ENCODE results near the gene SARM1. TPM values are rescaled to one million over a fixed set of nuclear protein-coding genes. Genes with fewer than 3 reads are reported as not detected.

SARM1 gene
- polyA plus RNA-seq, 1 donor from 2014 or later: 21.6 TPM

- H3K4me2 ChIP-seq (ENCODE audit: low read length): no peak overlapping the region
- H3K27ac ChIP-seq (ENCODE audit: low read length): no peak overlapping the region
Observed at GRCh38 chr17:28324781-28325180, 46.7 kb upstream of the SARM1 start.

GRCh38 chr17:28325211-28325610 lies 46.3 kb upstream of the SARM1 start:
- Histone ChIP-seq H3K27ac (ENCODE audit: low read length) (no peak overlapping the region), H3K79me2 (replicated peaks; ENCODE audit: insufficient read depth, low read length) (peaks cover 38% of the 10 kb centered on the region), H3K9ac (ENCODE audit: low read length) (no peak overlapping the region), H3K36me3 (ENCODE audit: insufficient read depth, low read length) (peaks cover 6% of the 10 kb centered on the region), H3F3A (ENCODE audit: insufficient read depth, low read length, poor library complexity, severe bottlenecking) (no peaks in the 10 kb centered on the region), H3K27me3 (ENCODE audit: insufficient read depth, low read depth, low read length) (no peaks in the 10 kb centered on the region), H4K20me1 (ENCODE audit: insufficient read depth) (no peaks in the 10 kb centered on the region), H3K9me2 (ENCODE audit: insufficient read depth, low read length) (no peaks in the 10 kb centered on the region), H3K9me3 (ENCODE audit: low read length) (no peaks in the 10 kb centered on the region), H2AFZ (ENCODE audit: low read depth, low read length) (no peak overlapping the region), H3K4me3 (ENCODE audit: low read length) (no peak overlapping the region), H3K4me2 (ENCODE audit: low read length) (no peak overlapping the region)
- TF ChIP-seq REST (IDR thresholded peaks at IDR 0.05; ENCODE audit: borderline replicate concordance) (no peak), RAD21 (conservative IDR thresholded peaks at IDR 0.05) (no peak), POLR2AphosphoS5 (IDR thresholded peaks at IDR 0.05) (no peak), EZH2 (IDR thresholded peaks at IDR 0.05; ENCODE audit: borderline replicate concordance, insufficient read depth, low read length, poor library complexity, severe bottlenecking) (no peak), EP300 (conservative IDR thresholded peaks at IDR 0.05; ENCODE audit: poor library complexity, severe bottlenecking) (no peak), MXI1 (conservative IDR thresholded peaks at IDR 0.05; ENCODE audit: poor library complexity, severe bottlenecking) (no peak), SMC3 (conservative IDR thresholded peaks at IDR 0.05; ENCODE audit: poor library complexity) (no peak), CTCF (IDR thresholded peaks at IDR 0.05; ENCODE audit: poor library complexity, severe bottlenecking) (no peak), TAF1 (IDR thresholded peaks at IDR 0.05; ENCODE audit: low read depth) (no peak)

More at GRCh38 chr17:28324781-28325180, 46.7 kb upstream of the SARM1 start:
- H2AFZ ChIP-seq (ENCODE audit: low read depth, low read length): no peak overlapping the region
- no peak overlapping the region for H3K4me3 ChIP-seq (ENCODE audit: low read length)
- H4K20me1 ChIP-seq (ENCODE audit: insufficient read depth): no peaks in the 10 kb centered on the region
- no peaks in the 10 kb centered on the region for H3F3A ChIP-seq (ENCODE audit: insufficient read depth, low read length, poor library complexity, severe bottlenecking)
- H3K9me3 ChIP-seq (ENCODE audit: low read length): no peaks in the 10 kb centered on the region
- H3K36me3 ChIP-seq (ENCODE audit: insufficient read depth, low read length): peaks cover 6% of the 10 kb centered on the region
- peaks cover 42% of the 10 kb centered on the region for H3K79me2 ChIP-seq (replicated peaks; ENCODE audit: insufficient read depth, low read length)
- TF ChIP-seq REST (IDR thresholded peaks at IDR 0.05; ENCODE audit: borderline replicate concordance): no peak
- TF ChIP-seq POLR2AphosphoS5 (IDR thresholded peaks at IDR 0.05): no peak
- no peaks in the 10 kb centered on the region for H3K9me2 ChIP-seq (ENCODE audit: insufficient read depth, low read length)
- peak overlapping the region; percentile 6 for H3K9ac ChIP-seq (ENCODE audit: low read length)
- H3K27me3 ChIP-seq (ENCODE audit: insufficient read depth, low read depth, low read length): no peaks in the 10 kb centered on the region
